H9 (cell line): ENCODE measurements around the gene TSPAN4. TPM values are rescaled to one million over a fixed set of nuclear protein-coding genes. Genes with fewer than 3 reads are reported as not detected.

Experiments
- DNase-seq: peaks from one replicate; pipeline ENCODE4 v3.0.0-alpha.2; 2017
- H2AFZ ChIP-seq: one replicate; pipeline ENCODE4 v1.6.1; 2013; ENCODE audit warnings: mild to moderate bottlenecking, low read length, control low read depth, moderate library complexity
- H2AK5ac ChIP-seq: 2 replicates; pipeline ENCODE4 v1.6.1; 2013; ENCODE audit warnings: low read length, control low read depth, mixed read lengths; ENCODE audit not compliant: insufficient read length
- H2BK120ac ChIP-seq: one replicate; pipeline ENCODE4 v1.6.1; 2013; ENCODE audit warnings: low read depth, mild to moderate bottlenecking, low read length, control low read depth, inconsistent platforms; ENCODE audit not compliant: poor library complexity, severe bottlenecking
- H2BK12ac ChIP-seq: 2 replicates; pipeline ENCODE4 v1.6.1; 2013; ENCODE audit warnings: low read length, control low read depth, mixed read lengths, low read depth; ENCODE audit not compliant: insufficient read length
- H2BK15ac ChIP-seq: 2 replicates; pipeline ENCODE4 v1.6.1; 2013; ENCODE audit warnings: low read depth, low read length, control low read depth
- H2BK20ac ChIP-seq: one replicate; pipeline ENCODE4 v1.6.1; 2013; ENCODE audit warnings: low read depth, mild to moderate bottlenecking, low read length, control low read depth, inconsistent platforms; ENCODE audit not compliant: poor library complexity, severe bottlenecking
- H2BK5ac ChIP-seq: 2 replicates; pipeline ENCODE4 v1.6.1; 2013; ENCODE audit warnings: low read length, control low read depth, mixed read lengths; ENCODE audit not compliant: insufficient read length
- H3K14ac ChIP-seq: 2 replicates; pipeline ENCODE4 v1.6.1; 2013; ENCODE audit warnings: low read length, control low read depth; ENCODE audit not compliant: insufficient read depth
- H3K18ac ChIP-seq: 2 replicates; pipeline ENCODE4 v1.6.1; 2013; ENCODE audit warnings: low read depth, mild to moderate bottlenecking, mixed read lengths, low read length, control low read depth; ENCODE audit not compliant: insufficient read length
- H3K23ac ChIP-seq: 2 replicates; pipeline ENCODE4 v1.6.1; 2013; ENCODE audit warnings: low read length, control low read depth, mixed read lengths, low read depth; ENCODE audit not compliant: insufficient read length
- H3K23me2 ChIP-seq: 2 replicates; pipeline ENCODE4 v1.6.1; 2013; ENCODE audit warnings: low read depth, mild to moderate bottlenecking, mixed read lengths, low read length, control low read depth; ENCODE audit not compliant: insufficient read length, poor library complexity, severe bottlenecking
- H3K27ac ChIP-seq: 2 replicates; pipeline ENCODE4 v1.5.1; 2013; ENCODE audit warnings: low read length, control low read depth, mixed read lengths, low read depth; ENCODE audit not compliant: insufficient read length
- H3K27me3 ChIP-seq: 2 replicates; pipeline ENCODE4 v1.6.1; 2013; ENCODE audit warnings: low read length, control low read depth, inconsistent platforms; ENCODE audit not compliant: insufficient read depth
- H3K4ac ChIP-seq: 2 replicates; pipeline ENCODE4 v1.6.1; 2013; ENCODE audit warnings: low read depth, mild to moderate bottlenecking, control low read depth, inconsistent platforms, low read length, moderate library complexity
- H3K4me1 ChIP-seq: 2 replicates; pipeline ENCODE4 v1.6.1; 2013; ENCODE audit warnings: low read length, control low read depth, inconsistent platforms; ENCODE audit not compliant: insufficient read depth
- H3K4me2 ChIP-seq: 2 replicates; pipeline ENCODE4 v1.6.1; 2013; ENCODE audit warnings: low read length, control low read depth, mixed read lengths; ENCODE audit not compliant: insufficient read length, insufficient read depth
- H3K56ac ChIP-seq: 2 replicates; pipeline ENCODE4 v1.6.1; 2013; ENCODE audit warnings: low read depth, mild to moderate bottlenecking, mixed read lengths, low read length, control low read depth; ENCODE audit not compliant: insufficient read length
- H3K79me1 ChIP-seq: 2 replicates; pipeline ENCODE4 v1.6.1; 2013; ENCODE audit warnings: low read depth, mild to moderate bottlenecking, moderate library complexity, low read length, control low read depth, inconsistent platforms; ENCODE audit not compliant: insufficient read depth, poor library complexity, severe bottlenecking
- H3K79me2 ChIP-seq: 2 replicates; pipeline ENCODE4 v1.6.1; 2013; ENCODE audit warnings: low read length, control low read depth, inconsistent platforms; ENCODE audit not compliant: insufficient read depth
- H3K9ac ChIP-seq: 2 replicates; pipeline ENCODE4 v1.6.1; 2013; ENCODE audit warnings: low read length, control low read depth, mixed read lengths; ENCODE audit not compliant: insufficient read length; ENCODE audit errors: extremely low read depth
- H3K9me3 ChIP-seq: one replicate; pipeline ENCODE4 v1.6.1; 2013; ENCODE audit warnings: low read depth, low read length, inconsistent platforms; ENCODE audit not compliant: control insufficient read depth
- H3T11ph ChIP-seq: one replicate; pipeline ENCODE4 v1.6.1; 2013; ENCODE audit warnings: mild to moderate bottlenecking, low read length, control low read depth, inconsistent platforms
- H4K20me1 ChIP-seq: one replicate; pipeline ENCODE4 v1.6.1; 2013; ENCODE audit not compliant: control insufficient read depth, insufficient read length, insufficient read depth
- H4K5ac ChIP-seq: 2 replicates; pipeline ENCODE4 v1.6.1; 2013; ENCODE audit warnings: low read depth, mild to moderate bottlenecking, mixed read lengths, low read length, control low read depth; ENCODE audit not compliant: insufficient read length
- H4K8ac ChIP-seq: replicated peaks from 2 replicates; pipeline ENCODE4 v1.6.1; 2013; ENCODE audit warnings: low read length, control low read depth, mixed read lengths, low read depth; ENCODE audit not compliant: insufficient read length
- H4K91ac ChIP-seq: 2 replicates; pipeline ENCODE4 v1.6.1; 2013; ENCODE audit warnings: low read depth, mild to moderate bottlenecking, moderate library complexity, mixed read lengths, low read length, control low read depth; ENCODE audit not compliant: insufficient read length
- H3K27ac Mint-ChIP-seq, 3 experiments: 2 replicates in 2 of 3; 3 replicates in 1 of 3; pipeline ENCODE4 v1.8.0; 2020 to 2021; ENCODE audit warnings: mixed read lengths in 3 of 3, mild to moderate bottlenecking in 1 of 3, moderate library complexity in 1 of 3
- H3K27me3 Mint-ChIP-seq: 2 replicates; pipeline ENCODE4 v1.8.0; 2021; ENCODE audit warnings: low read depth, mild to moderate bottlenecking, moderate library complexity, mixed read lengths
- H3K36me3 Mint-ChIP-seq, 3 experiments: 2 replicates in 2 of 3; 3 replicates in 1 of 3; pipeline ENCODE4 v1.8.0; 2020 to 2021; ENCODE audit warnings: low read depth in 3 of 3, mixed read lengths in 3 of 3; ENCODE audit not compliant: insufficient read depth in 1 of 3
- H3K4me1 Mint-ChIP-seq, 2 experiments: 2 replicates each; pipeline ENCODE4 v1.8.0; 2020; ENCODE audit warnings: mixed read lengths in 2 of 2
- H3K4me3 Mint-ChIP-seq, 2 experiments: 2 replicates in 1 of 2; 3 replicates in 1 of 2; pipeline ENCODE4 v1.8.0; 2020 to 2021; ENCODE audit warnings: mild to moderate bottlenecking in 2 of 2, mixed read lengths in 2 of 2, moderate library complexity in 1 of 2
- H3K9me3 Mint-ChIP-seq, 2 experiments: 2 replicates in 1 of 2; 3 replicates in 1 of 2; pipeline ENCODE4 v1.8.0; 2020; ENCODE audit warnings: mild to moderate bottlenecking in 2 of 2, mixed read lengths in 2 of 2, moderate library complexity in 1 of 2
- CTCF ChIP-seq: fragments of 200-600 bp; sonication (generic); conservative IDR thresholded peaks from 3 replicates; pipeline ENCODE4 v1.8.0; 2021; ENCODE audit warnings: antibody characterized with exemption, mild to moderate bottlenecking
- WGBS: extraction: QIAGEN DNeasy Blood & Tissue Kit; methylation state at CpG from one replicate; pipeline ENCODE4 v1.1.7; 2013; ENCODE audit warnings: missing lambda C conversion rate, low lambda C conversion rate, mixed read lengths; ENCODE audit not compliant: insufficient read length; ENCODE audit errors: extremely low coverage; 5-methylcytosine and 5-hydroxymethylcytosine counted together
- total RNA-seq: library from RNA; stranded (reverse); gene quantifications from 2 replicates; pipeline ENCODE4 v1.2.1, GENCODE V29; 2021

The TSPAN4 gene
- total RNA-seq, 1 experiment from 2014 or later, result 64.6 TPM

GRCh38 chr11:883527-883926, 40.9 kb downstream of the TSPAN4 start:
- Histone ChIP-seq H3K9ac (no peak overlapping the region), H3T11ph (no peak overlapping the region), H3K23me2 (no peaks in the 10 kb centered on the region), H2AFZ (no peak overlapping the region), H4K20me1 (peaks cover 2% of the 10 kb centered on the region), H2BK5ac (no peak overlapping the region), H3K4me2 (no peak overlapping the region), H3K4ac (no peak overlapping the region), H3K27ac (no peak overlapping the region), H2BK15ac (no peak overlapping the region), H3K79me1 (no peaks in the 10 kb centered on the region), H4K91ac (no peak overlapping the region), H4K8ac (no peak overlapping the region), H2AK5ac (no peak overlapping the region), H3K23ac (no peak overlapping the region), H2BK120ac (no peak overlapping the region), H3K56ac (no peak overlapping the region), H3K4me1 (no peaks in the 10 kb centered on the region), H2BK12ac (no peak overlapping the region), H2BK20ac (no peak overlapping the region), H3K9me3 (no peaks in the 10 kb centered on the region), H3K27me3 (no peaks in the 10 kb centered on the region), H3K14ac (no peak overlapping the region), H3K18ac (no peak overlapping the region), H3K79me2 (no peaks in the 10 kb centered on the region), H4K5ac (no peak overlapping the region)
- Mint-ChIP-seq H3K4me1 (no peaks in the 10 kb centered on the region), H3K36me3 (peaks cover 32 to 68% (median 60%) of the 10 kb centered on the region in 3 experiments), H3K27ac (no peak overlapping the region), H3K4me3 (no peak overlapping the region), H3K9me3 (no peaks in the 10 kb centered on the region), H3K27me3 (no peaks in the 10 kb centered on the region)
- no peak for DNase-seq
- WGBS, result no CpG with 5 or more reads among the region's 10 CpGs
- no peak for TF ChIP-seq CTCF
